HCT116 (cell line): ENCODE data around the gene PRTG. TPM values are rescaled to one million over a fixed set of nuclear protein-coding genes. Genes with fewer than 3 reads are reported as not detected.

Experiments used
- ATAC-seq: fragments of 200-7000 bp; cut with Tn5 transposase; 2 replicates; pipeline ENCODE4 v1.9.1; 2020; ENCODE audit warnings: mild to moderate bottlenecking, moderate library complexity
- BruUV-seq: library from RNA; stranded (reverse); fragments of 400-500 nt; replicated peaks from 2 replicates; lab custom pipeline; 2021; lab: Mats Ljungman, UMichigan
- CTCF ChIA-PET: fragments of 300-600 bp; sonication (Branson Sonifier 250); formaldehyde crosslinking; loops from one replicate; lab custom pipeline; 2021; ENCODE audit warnings: antibody characterized with exemption; lab: Charles Lee
- POLR2A ChIA-PET: fragments of 300-600, 350-600 bp; sonication (Branson Sonifier 250); formaldehyde crosslinking; loops from one replicate; lab custom pipeline; 2021; ENCODE audit warnings: antibody characterized with exemption; lab: Charles Lee
- RAD21 ChIA-PET, 2 experiments: fragments of 300-600 bp; sonication (Branson Sonifier 250); formaldehyde crosslinking; loops; one replicate each; lab custom pipeline; 2023; ENCODE audit warnings: low total read pairs in 2 of 2; ENCODE audit not compliant: uncharacterized antibody in 2 of 2, unreplicated experiment in 2 of 2, low non-redundant PET in 1 of 2; lab: Charles Lee
- DNase-seq: peaks from one replicate; pipeline ENCODE4 v3.0.0-alpha.2; 2010; ENCODE audit warnings: low read depth, low spot score
- H2AFZ ChIP-seq: fragments of 200-600 bp; shearing (Covaris generic), sonication (generic); 2 replicates; pipeline ENCODE4 v1.6.1; 2017; ENCODE audit warnings: low read depth, mixed run types, mixed read lengths, antibody characterized with exemption, low read length; ENCODE audit not compliant: poor library complexity, severe bottlenecking
- H3K27ac ChIP-seq: 2 replicates; pipeline ENCODE4 v1.5.1; 2012; ENCODE audit warnings: low read depth, low read length
- H3K27me3 ChIP-seq: fragments of 200-600 bp; sonication (generic); 2 replicates; pipeline ENCODE4 v1.6.1; 2016; ENCODE audit warnings: mixed run types, low read length, mixed read lengths; ENCODE audit not compliant: insufficient read depth
- H3K36me3 ChIP-seq, 2 experiments: fragments of 200-500 bp in 1 of 2; fragments of 200-600 bp in 1 of 2; sonication (Bioruptor generic) in 1 of 2; sonication (generic) in 1 of 2; 2 replicates each; pipeline versions ENCODE4 v1.5.1 to v1.6.1; 2014 to 2016; ENCODE audit warnings: low read length in 2 of 2, inconsistent platforms in 1 of 2, mixed read lengths in 1 of 2, mixed run types in 1 of 2; ENCODE audit not compliant: insufficient read depth in 2 of 2, control insufficient read depth in 1 of 2
- H3K4me1 ChIP-seq, 2 experiments: fragments of 200-600 bp in 1 of 2; sonication (generic) in 1 of 2; 2 replicates each; pipeline versions ENCODE4 v1.5.1 to v1.6.1; 2012 to 2017; ENCODE audit warnings: low read length in 2 of 2, inconsistent platforms in 1 of 2, mild to moderate bottlenecking in 1 of 2, mixed read lengths in 1 of 2, mixed run types in 1 of 2, moderate library complexity in 1 of 2; ENCODE audit not compliant: insufficient read depth in 2 of 2, control insufficient read depth in 1 of 2
- H3K4me2 ChIP-seq: fragments of 200-600 bp; sonication (generic); 2 replicates; pipeline ENCODE4 v1.6.1; 2017; ENCODE audit warnings: mixed run types, low read length, mixed read lengths
- H3K4me3 ChIP-seq, 2 experiments: fragments of 200-600 bp in 1 of 2; sonication (generic) in 1 of 2; replicated peaks in 1 of 2; 2 replicates each; pipeline ENCODE4 v1.5.1; 2011 to 2016; ENCODE audit warnings: low read length in 2 of 2, control low read depth in 1 of 2, low read depth in 1 of 2, mild to moderate bottlenecking in 1 of 2, mixed read lengths in 1 of 2, mixed run types in 1 of 2
- H3K79me2 ChIP-seq: fragments of 200-600 bp; sonication (generic); 2 replicates; pipeline ENCODE4 v1.6.1; 2017; ENCODE audit warnings: mild to moderate bottlenecking, mixed run types, low read length, moderate library complexity, mixed read lengths; ENCODE audit not compliant: insufficient read depth
- H3K9ac ChIP-seq: fragments of 200-600 bp; sonication (generic); 2 replicates; pipeline ENCODE4 v1.6.1; 2016; ENCODE audit warnings: low read length, mixed read lengths
- H3K9me2 ChIP-seq: fragments of 200-600 bp; sonication (generic), shearing (Covaris generic); 2 replicates; pipeline ENCODE4 v1.6.1; 2017; ENCODE audit warnings: mixed run types, mild to moderate bottlenecking, moderate library complexity; ENCODE audit not compliant: insufficient read depth
- H3K9me3 ChIP-seq, 2 experiments: fragments of 200-500 bp in 1 of 2; fragments of 200-600 bp in 1 of 2; sonication (Bioruptor generic) in 1 of 2; sonication (generic) in 1 of 2; 2 replicates each; pipeline ENCODE4 v1.6.1; 2014 to 2017; ENCODE audit warnings: low read length in 2 of 2, mixed read lengths in 2 of 2, inconsistent platforms in 1 of 2, low read depth in 1 of 2, mild to moderate bottlenecking in 1 of 2, mixed run types in 1 of 2, moderate library complexity in 1 of 2; ENCODE audit not compliant: control insufficient read depth in 1 of 2, insufficient read depth in 1 of 2
- H4K20me1 ChIP-seq: fragments of 200-600 bp; sonication (generic), shearing (Covaris generic); 2 replicates; pipeline ENCODE4 v1.6.1; 2017; ENCODE audit warnings: mixed run types, mild to moderate bottlenecking, moderate library complexity; ENCODE audit not compliant: insufficient read depth
- CBX3 ChIP-seq: IDR thresholded peaks from 2 replicates; pipeline ENCODE4 v1.6.1; 2012; ENCODE audit warnings: low read depth
- CEBPB ChIP-seq: IDR thresholded peaks from 2 replicates; pipeline ENCODE4 v1.6.1; 2012; ENCODE audit warnings: low read depth
- CTCF ChIP-seq, 3 experiments: fragments of 200-600 bp in 1 of 3; sonication (generic) in 1 of 3; IDR thresholded peaks in 2 of 3; conservative IDR thresholded peaks in 1 of 3; 2 replicates each; pipeline ENCODE4 v1.5.1; 2012 to 2017; ENCODE audit warnings: low read depth in 2 of 3, low read length in 2 of 3, antibody characterized with exemption in 1 of 3, borderline replicate concordance in 1 of 3, control low read depth in 1 of 3, mild to moderate bottlenecking in 1 of 3, mixed read lengths in 1 of 3, mixed run types in 1 of 3, moderate library complexity in 1 of 3; ENCODE audit not compliant: insufficient read depth in 1 of 3
- ELF1 ChIP-seq: IDR thresholded peaks from 2 replicates; pipeline ENCODE4 v1.6.1; 2012; ENCODE audit warnings: low read depth, borderline replicate concordance
- EZH2 ChIP-seq: fragments of 200-600 bp; sonication (generic); IDR thresholded peaks from 2 replicates; pipeline ENCODE4 v1.6.1; 2017; ENCODE audit warnings: antibody characterized with exemption, mixed run types
- EZH2phosphoT487 ChIP-seq: fragments of 200-600 bp; IDR thresholded peaks from 2 replicates; pipeline ENCODE4 v1.6.1; 2018; ENCODE audit warnings: antibody characterized with exemption, borderline replicate concordance
- FOSL1 ChIP-seq: IDR thresholded peaks from 2 replicates; pipeline ENCODE4 v1.6.1; 2012; ENCODE audit warnings: low read depth
- JUND ChIP-seq: IDR thresholded peaks from 2 replicates; pipeline ENCODE4 v1.6.1; 2012
- POLR2A ChIP-seq: IDR thresholded peaks from 2 replicates; pipeline ENCODE4 v1.7.0; 2011; ENCODE audit warnings: borderline replicate concordance; ENCODE audit not compliant: insufficient read depth, insufficient read length; ENCODE audit errors: extremely low read depth
- POLR2AphosphoS5 ChIP-seq: IDR thresholded peaks from 2 replicates; pipeline ENCODE4 v1.6.1; 2011; ENCODE audit warnings: mild to moderate bottlenecking, low read depth, low read length, moderate library complexity
- RAD21 ChIP-seq: IDR thresholded peaks from 2 replicates; pipeline ENCODE4 v1.6.1; 2012; ENCODE audit warnings: low read depth, mild to moderate bottlenecking
- SIN3A ChIP-seq: IDR thresholded peaks from 2 replicates; pipeline ENCODE4 v1.6.1; 2012; ENCODE audit warnings: low read depth
- SP1 ChIP-seq: IDR thresholded peaks from 2 replicates; pipeline ENCODE4 v1.6.1; 2012; ENCODE audit warnings: low read depth
- SRF ChIP-seq: IDR thresholded peaks from 2 replicates; pipeline ENCODE4 v1.6.1; 2012; ENCODE audit warnings: low read depth
- ZBTB33 ChIP-seq: IDR thresholded peaks from 2 replicates; pipeline ENCODE4 v1.6.1; 2011; ENCODE audit warnings: mild to moderate bottlenecking, low read length, moderate library complexity; ENCODE audit not compliant: insufficient replicate concordance; ENCODE audit errors: extremely low read depth
- intact Hi-C: fragments of 100-400 bp; cut with micrococcal nuclease; formaldehyde crosslinking; loops from 2 replicates; pipeline ENCODE4 v1.10.0; 2022
- total RNA-seq: library from RNA; stranded (reverse); gene quantifications from one replicate; pipeline ENCODE4 v1.2.1, GENCODE V29; 2021; ENCODE audit not compliant: unreplicated experiment

The PRTG gene
- total RNA-seq, 1 experiment from 2014 or later = not detected

- no peaks in the 10 kb centered on the region for H3K27me3 ChIP-seq
- H4K20me1 ChIP-seq = no peaks in the 10 kb centered on the region; the same call in 1 of the 2 replicates
- POLR2A ChIA-PET = no interaction called here
- no peak overlapping the region for H3K4me3 ChIP-seq
- no peak overlapping the region for H2AFZ ChIP-seq
- H3K9ac ChIP-seq = no peak overlapping the region
- H3K9me2 ChIP-seq = no peaks in the 10 kb centered on the region
- H3K36me3 ChIP-seq = no peaks in the 10 kb centered on the region
- H3K9me3 ChIP-seq = no peaks in the 10 kb centered on the region
- H3K27ac ChIP-seq = no peak overlapping the region
- ATAC-seq (no peak), DNase-seq (no peak)
- intact Hi-C loops = no loop called here
- CTCF ChIA-PET = no interaction called here
- no peaks in the 10 kb centered on the region for H3K79me2 ChIP-seq
- RAD21 ChIA-PET = no interaction called here
- H3K4me1 ChIP-seq = peaks cover 0 to 5% of the 10 kb centered on the region in 2 experiments; a peak in 1 of 4 replicates
- TF ChIP-seq EZH2phosphoT487 = no peak
- TF ChIP-seq SRF = no peak
- no peak for TF ChIP-seq FOSL1
- no peak for TF ChIP-seq POLR2AphosphoS5
- no peak for TF ChIP-seq CBX3
- no peak for TF ChIP-seq SIN3A
- no peak for TF ChIP-seq SP1
- no peak for TF ChIP-seq ELF1
- no peak overlapping the region for H3K4me2 ChIP-seq
- BruUV-seq = no TSS peak
These were observed 5.6 kb downstream of the PRTG start for GRCh38 chr15:55737373-55737772.

- no peak overlapping the region for H2AFZ ChIP-seq
- RAD21 ChIA-PET = no interaction called here
- no peaks in the 10 kb centered on the region for H3K9me2 ChIP-seq
- CTCF ChIA-PET = no interaction called here
- no peaks in the 10 kb centered on the region for H3K9me3 ChIP-seq
- no peak for DNase-seq
- POLR2A ChIA-PET = no interaction called here
- H3K4me1 ChIP-seq = peaks cover 0 to 5% of the 10 kb centered on the region in 2 experiments; a peak in 1 of 4 replicates
- no peaks in the 10 kb centered on the region for H3K36me3 ChIP-seq
- no peak for ATAC-seq
- H3K9ac ChIP-seq = no peak overlapping the region
- H3K27ac ChIP-seq = no peak overlapping the region
- no peak overlapping the region for H3K4me3 ChIP-seq
- intact Hi-C loops = no loop called here
- H3K4me2 ChIP-seq = no peak overlapping the region
- H3K27me3 ChIP-seq = no peaks in the 10 kb centered on the region
- H3K79me2 ChIP-seq = no peaks in the 10 kb centered on the region
- H4K20me1 ChIP-seq = no peaks in the 10 kb centered on the region; the same call in 1 of the 2 replicates
- no TSS peak for BruUV-seq
- TF ChIP-seq CTCF (IDR thresholded peaks at IDR 0.05 in 2 of 3, conservative IDR thresholded peaks at IDR 0.05 in 1 of 3; ENCODE audit: borderline replicate concordance in 1 of 3, insufficient read depth in 1 of 3, low read depth in 2 of 3, low read length in 2 of 3) (no peak), POLR2A (no peak), POLR2AphosphoS5 (no peak), JUND (no peak), CEBPB (no peak), RAD21 (no peak), EZH2 (no peak), CBX3 (no peak), ZBTB33 (no peak), FOSL1 (no peak), EZH2phosphoT487 (no peak), SRF (no peak)
These were observed 6.2 kb downstream of the PRTG start for GRCh38 chr15:55736756-55737155.
